OCI-M1 (cell line): ENCODE data around the gene FOXJ3.

Experiments used
- DNase-seq: peaks from one replicate; lab custom pipeline; 2025; lab: John Stamatoyannopoulos, UW

Gene FOXJ3

GRCh38 chr1:42167611-42168390 is 167.2 kb downstream of the FOXJ3 start:
- no peak for DNase-seq

- no peak for DNase-seq
Observed at GRCh38 chr1:42165511-42166210, 169.4 kb downstream of the FOXJ3 start.

- no peak for DNase-seq
Observed at GRCh38 chr1:42164551-42165420, 170.2 kb downstream of the FOXJ3 start, which contains the start of gene GUCA2A. Gene GUCA2A (minus strand): TSS chr1:42164745. CDS start chr1:42164712, 33 bp downstream.

- no peak for DNase-seq
Observed at GRCh38 chr1:42163536-42164503, 171.2 kb downstream of the FOXJ3 start.

DNA sequence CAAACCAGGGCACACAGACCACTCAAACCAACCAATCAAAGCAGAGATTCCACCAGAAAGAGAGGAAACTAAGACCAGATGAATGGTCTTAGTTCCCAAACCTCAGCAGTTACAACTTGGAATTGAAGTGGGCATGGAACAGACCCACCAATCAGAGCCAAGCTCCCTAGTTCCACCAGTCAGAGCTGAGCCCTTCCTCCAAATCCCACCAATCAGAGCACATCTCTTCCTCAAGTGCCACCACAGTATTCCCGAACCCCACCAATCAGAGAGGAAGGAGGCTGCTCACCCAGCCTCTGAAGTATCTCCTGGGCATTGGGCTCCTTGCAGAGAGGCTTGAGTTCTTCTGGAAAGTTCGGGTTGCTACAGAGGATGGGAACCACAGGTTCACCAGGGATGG is 171.9 kb downstream of the FOXJ3 start:
- DNase-seq, result no peak

GRCh38 chr1:42162181-42162580 is 172.9 kb downstream of the FOXJ3 start:
- no peak for DNase-seq

DNA sequence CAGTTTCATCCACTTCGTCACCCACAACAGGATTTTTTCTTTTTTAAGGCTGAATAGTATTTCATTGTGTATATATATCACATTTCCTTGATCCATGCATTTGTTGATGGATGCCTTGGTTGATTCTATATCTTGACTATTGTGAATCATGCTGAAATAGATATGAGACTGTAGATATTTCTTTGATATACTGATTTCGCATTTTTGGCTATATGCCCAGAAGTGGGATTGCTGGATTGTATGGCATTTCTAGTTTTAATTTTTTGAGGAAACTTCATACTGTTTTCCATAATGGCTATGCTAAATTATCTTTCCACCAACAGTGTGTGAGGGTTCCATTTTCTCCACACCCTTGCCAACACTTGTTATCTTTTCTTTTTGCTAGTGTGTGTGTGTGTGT is 176.8 kb downstream of the FOXJ3 start:
- DNase-seq, result no peak

- peak; percentile 9 for DNase-seq
Observed at GRCh38 chr1:42157667-42158066, 177.4 kb downstream of the FOXJ3 start.

- DNase-seq, result no peak
Observed at GRCh38 chr1:42155362-42155761, 179.7 kb downstream of the FOXJ3 start.

- DNase-seq, result no peak
Observed at GRCh38 chr1:42154685-42155084, 180.3 kb downstream of the FOXJ3 start.

DNA sequence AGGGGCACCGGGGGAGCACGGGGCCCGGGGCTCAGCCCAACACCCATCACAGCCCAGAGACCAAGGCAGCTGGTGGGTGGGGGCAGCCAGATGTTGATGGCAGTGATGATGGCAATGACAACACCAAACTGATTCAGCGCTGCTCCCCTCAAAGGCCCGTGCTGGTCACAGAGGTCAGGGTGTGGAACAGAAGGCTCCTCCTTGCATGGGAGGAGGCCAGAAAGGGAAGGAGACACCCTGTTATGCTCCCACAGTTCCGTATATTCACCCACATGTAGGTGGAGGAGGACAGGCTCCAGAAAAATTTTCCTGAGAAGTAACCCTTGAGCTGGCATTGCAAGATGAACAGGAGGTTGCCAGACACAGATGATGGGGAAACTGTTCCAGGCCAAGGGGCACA is 181.4 kb downstream of the FOXJ3 start:
- DNase-seq, result no peak

DNA sequence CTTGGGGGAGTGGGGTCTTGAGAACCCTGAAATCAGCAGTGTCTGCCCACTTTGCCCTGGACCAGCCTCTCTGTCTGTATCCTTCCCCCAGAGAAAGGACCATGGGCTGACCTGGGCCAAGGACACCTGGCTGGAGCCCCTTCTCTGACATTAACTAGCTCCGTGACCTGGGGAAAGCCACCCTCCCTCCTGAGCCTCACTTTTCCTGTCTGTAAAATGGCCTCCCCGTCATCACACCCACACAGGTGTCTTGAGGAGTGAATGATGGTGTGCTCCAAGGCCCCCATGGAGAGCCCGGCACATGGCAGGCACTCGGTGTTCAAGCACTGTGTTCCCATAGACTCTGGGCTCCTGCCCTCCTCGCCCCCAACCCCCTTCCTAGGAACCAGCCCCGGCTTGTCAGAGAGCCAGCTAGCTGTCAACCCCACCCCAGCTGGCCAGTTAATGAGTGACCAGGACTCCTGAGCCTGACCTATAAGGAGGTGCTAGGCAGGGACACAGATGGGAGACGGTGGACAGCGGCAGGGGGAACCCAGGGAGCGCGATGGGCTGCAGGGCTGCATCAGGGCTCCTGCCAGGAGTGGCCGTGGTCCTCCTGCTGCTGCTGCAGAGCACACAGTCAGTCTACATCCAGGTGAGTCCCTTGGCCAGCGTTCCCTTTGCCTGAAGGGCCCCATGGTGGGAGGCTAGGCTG is 182.0 kb downstream of the FOXJ3 start, which contains the start of gene GUCA2B:
Gene GUCA2B, plus strand, starts transcription at position 504 of the 694 bp plus-strand sequence. Its CDS starts 41 bp downstream, at position 545.
- no peak for DNase-seq

GRCh38 chr1:42152119-42152518 is 182.9 kb downstream of the FOXJ3 start:
- DNase-seq, result no peak

DNA sequence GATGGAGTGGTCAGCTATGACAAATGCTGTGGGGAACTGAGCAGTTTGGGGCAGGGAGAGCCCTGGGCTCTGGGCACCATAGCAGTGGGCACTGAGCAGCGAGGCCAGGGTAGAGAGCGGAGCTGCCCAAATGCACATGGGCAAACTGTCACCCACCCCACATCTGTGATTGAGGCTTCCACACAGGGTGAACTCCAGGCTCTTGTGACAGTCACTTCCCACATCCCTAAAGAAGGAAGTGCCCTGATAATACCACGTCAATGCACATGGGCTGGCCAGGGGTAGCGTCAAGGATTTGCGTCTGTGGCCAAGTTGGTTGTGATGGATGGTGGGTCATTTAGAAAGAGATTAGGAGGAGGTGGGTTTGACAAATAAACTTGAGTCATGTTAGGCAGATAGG is 184.4 kb downstream of the FOXJ3 start:
- no peak for DNase-seq

GRCh38 chr1:42148166-42148565 is 186.9 kb downstream of the FOXJ3 start:
- no peak for DNase-seq

- peak; percentile 69 for DNase-seq
Observed at GRCh38 chr1:42146626-42147320, 188.3 kb downstream of the FOXJ3 start.

- DNase-seq, result no peak
Observed at GRCh38 chr1:42145764-42146625, 189.0 kb downstream of the FOXJ3 start.

GRCh38 chr1:42145389-42145716 is 189.7 kb downstream of the FOXJ3 start:
- DNase-seq, result no peak
